HG02870 (cell line): ENCODE results near the gene C2orf76.
A peak's percentile ranks its signal among the peaks of the same experiment; 100 is the strongest.

ENCODE experiments used
- ATAC-seq: cut with Tn5 transposase; IDR thresholded peaks from one replicate; pipeline ENCODE4 v1.9.1; 2021; ENCODE audit warnings: mild to moderate bottlenecking, moderate library complexity; ENCODE audit not compliant: unreplicated experiment

C2orf76 gene

GRCh38 chr2:119266091-119266589, 100.5 kb downstream of the C2orf76 start:
- ATAC-seq, result no peak

- ATAC-seq, result no peak
These were observed 101.0 kb downstream of the C2orf76 start for GRCh38 chr2:119265693-119266066.

- ATAC-seq, result peak; percentile 98
These were observed 101.6 kb downstream of the C2orf76 start for GRCh38 chr2:119264781-119265692.

- ATAC-seq, result no peak
These were observed 103.0 kb downstream of the C2orf76 start for GRCh38 chr2:119263656-119264055.

GRCh38 chr2:119263025-119263424, 103.6 kb downstream of the C2orf76 start:
- ATAC-seq, result no peak

- no peak for ATAC-seq
These were observed 105.0 kb downstream of the C2orf76 start for GRCh38 chr2:119261493-119262225.

- ATAC-seq, result no peak
These were observed 105.8 kb downstream of the C2orf76 start for GRCh38 chr2:119260646-119261492.

- no peak for ATAC-seq
These were observed 107.3 kb downstream of the C2orf76 start for GRCh38 chr2:119259296-119259860.

GRCh38 chr2:119257198-119257597, 109.4 kb downstream of the C2orf76 start:
- ATAC-seq, result no peak

GRCh38 chr2:119256582-119256921, 110.1 kb downstream of the C2orf76 start:
- ATAC-seq, result no peak

- no peak for ATAC-seq
These were observed 110.7 kb downstream of the C2orf76 start for GRCh38 chr2:119255760-119256581.

GRCh38 chr2:119254601-119255080, 112.0 kb downstream of the C2orf76 start:
- no peak for ATAC-seq

- ATAC-seq, result no peak
These were observed 112.7 kb downstream of the C2orf76 start for GRCh38 chr2:119253760-119254600.

- ATAC-seq, result no peak
These were observed 113.4 kb downstream of the C2orf76 start for GRCh38 chr2:119253114-119253702.
